HepG2 (cell line): Measurements from ENCODE around the gene MEIOC. TPM values are rescaled to one million over a fixed set of nuclear protein-coding genes. Genes with fewer than 3 reads are reported as not detected.
A peak's percentile ranks its signal among the peaks of the same experiment; 100 is the strongest.

Experiments used
- GABPB1 ChIP-seq: IDR thresholded peaks from 2 replicates; pipeline ENCODE4 v1.6.1; 2016; ENCODE audit warnings: mild to moderate bottlenecking, missing genetic modification reagents, moderate library complexity, missing compliant biosample characterization
- HMGA1 ChIP-seq: sonication (generic); formaldehyde crosslinking; conservative IDR thresholded peaks from 2 replicates; pipeline ENCODE4 v1.4.0; 2020; ENCODE audit warnings: missing genetic modification reagents
- NR2F2 ChIP-seq: IDR thresholded peaks from 2 replicates; pipeline ENCODE4 v1.6.1; 2012; ENCODE audit warnings: low read depth, inconsistent platforms, borderline replicate concordance
- NR3C1 ChIP-seq: sonication (generic); formaldehyde crosslinking; IDR thresholded peaks from 2 replicates; pipeline ENCODE4 v1.4.0; 2020; ENCODE audit warnings: missing genetic modification reagents
- ZFP1 ChIP-seq: IDR thresholded peaks from 2 replicates; pipeline ENCODE4 v1.6.1; 2016
- ZMYM3 ChIP-seq: sonication (generic); formaldehyde crosslinking; IDR thresholded peaks from 2 replicates; pipeline ENCODE4 v1.5.1; 2020; ENCODE audit warnings: mild to moderate bottlenecking, missing genetic modification reagents
- ZNF224 ChIP-seq: sonication (generic); formaldehyde crosslinking; IDR thresholded peaks from 2 replicates; pipeline ENCODE4 v1.5.0; 2020; ENCODE audit warnings: mild to moderate bottlenecking, missing genetic modification reagents
- ZNF274 ChIP-seq: sonication (generic); formaldehyde crosslinking; IDR thresholded peaks from 2 replicates; pipeline ENCODE4 v1.5.1; 2020; ENCODE audit warnings: mild to moderate bottlenecking, missing genetic modification reagents
- polyA plus RNA-seq, 8 experiments: library from polyadenylated mRNA; depleted of rRNA in 3 of 8; stranded (reverse) in 7 of 8; unstranded in 1 of 8; fragments of >200 nt; fragmentation: Illumina TruSeq in 4 of 8; extraction: Trizol in 4 of 8; gene quantifications; 2 replicates each; pipeline versions ENCODE4 v1.2.1 to v1.2.3, GENCODE V29; 2011 to 2016; ENCODE audit warnings: low read depth in 4 of 8, missing spikeins in 1 of 8, mixed read lengths in 1 of 8; ENCODE audit not compliant: insufficient read depth in 1 of 8
- total RNA-seq, 5 experiments: library from RNA; depleted of rRNA; stranded (reverse); fragments of >200 nt; fragmentation: Illumina TruSeq; extraction: Trizol; gene quantifications; 2 replicates each; pipeline ENCODE4 v1.2.3, GENCODE V29; 2016; ENCODE audit warnings: low read depth in 1 of 5
- TF ChIP-seq, protein P1 (sequence below): IDR thresholded peaks from 2 replicates; pipeline ENCODE4 v1.6.1; 2016; ENCODE audit warnings: low read depth
- TF ChIP-seq, protein P2 (sequence below), 2 experiments: sonication (generic) in 1 of 2; formaldehyde crosslinking in 1 of 2; IDR thresholded peaks; 2 replicates each; pipeline versions ENCODE4 v1.4.0 to v1.6.1; 2016 to 2020; ENCODE audit warnings: borderline replicate concordance in 1 of 2, low read depth in 1 of 2, mild to moderate bottlenecking in 1 of 2, missing genetic modification reagents in 1 of 2
- TF ChIP-seq, protein P3 (sequence below): IDR thresholded peaks from 2 replicates; pipeline ENCODE4 v1.6.1; 2016; ENCODE audit warnings: control low read depth
- TF ChIP-seq, protein P4 (sequence below): sonication (generic); formaldehyde crosslinking; IDR thresholded peaks from 2 replicates; pipeline ENCODE4; 2020; ENCODE audit warnings: missing genetic modification reagents, mild to moderate bottlenecking, borderline replicate concordance
- TF ChIP-seq, protein P5 (sequence below): sonication (generic); formaldehyde crosslinking; IDR thresholded peaks from 2 replicates; pipeline ENCODE4 v1.5.0; 2020; ENCODE audit warnings: missing genetic modification reagents
- TF ChIP-seq, protein P6 (sequence below): IDR thresholded peaks from 2 replicates; pipeline ENCODE4 v1.6.1; 2012; ENCODE audit warnings: low read length, improper control_type of control experiment

Gene MEIOC
- total and polyA plus RNA-seq, 2 of the 13 experiments (the other 11 are each of a cell fraction or from before 2014, with no cell fraction given), result 0.04 to 0.15 TPM

DNA sequence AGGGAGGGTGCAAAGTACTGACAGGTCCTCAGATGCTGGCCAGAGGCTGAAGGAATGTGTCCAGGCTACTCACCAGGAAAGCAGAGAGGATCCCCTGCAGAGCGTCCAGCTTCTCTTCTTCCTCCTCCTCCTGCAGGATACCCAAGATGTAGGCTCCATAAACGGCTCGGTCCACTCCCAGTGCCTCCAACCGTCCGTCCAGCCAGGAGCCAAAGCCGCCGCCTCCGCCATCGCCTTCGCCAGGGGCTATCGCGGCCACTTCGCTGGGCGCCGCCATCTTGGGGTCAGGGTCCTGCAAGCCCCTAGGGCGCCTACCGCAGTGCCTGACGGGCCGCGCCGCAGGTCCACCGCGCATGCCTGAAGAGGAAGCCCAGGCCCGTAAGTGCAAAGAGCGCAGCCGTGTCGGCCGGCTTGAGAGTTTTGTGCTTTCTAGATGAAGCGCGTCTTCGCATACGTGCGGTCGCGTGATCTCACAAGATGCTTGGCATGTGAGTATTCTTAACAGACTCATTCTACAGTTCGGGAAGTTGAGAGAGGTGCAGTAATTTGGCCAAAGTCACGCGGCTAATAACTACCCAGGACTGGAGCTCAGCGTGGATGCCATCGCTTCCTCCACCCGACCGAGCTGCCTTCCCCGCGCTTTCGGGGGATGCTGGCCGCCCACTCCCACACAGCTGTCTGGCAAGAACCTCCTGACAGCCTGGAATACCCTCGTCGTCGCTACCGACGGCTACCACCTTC lies 33.4 kb downstream of the MEIOC start, which contains the start of gene CCDC43 (continued):
- TF ChIP-seq, protein P1, sequence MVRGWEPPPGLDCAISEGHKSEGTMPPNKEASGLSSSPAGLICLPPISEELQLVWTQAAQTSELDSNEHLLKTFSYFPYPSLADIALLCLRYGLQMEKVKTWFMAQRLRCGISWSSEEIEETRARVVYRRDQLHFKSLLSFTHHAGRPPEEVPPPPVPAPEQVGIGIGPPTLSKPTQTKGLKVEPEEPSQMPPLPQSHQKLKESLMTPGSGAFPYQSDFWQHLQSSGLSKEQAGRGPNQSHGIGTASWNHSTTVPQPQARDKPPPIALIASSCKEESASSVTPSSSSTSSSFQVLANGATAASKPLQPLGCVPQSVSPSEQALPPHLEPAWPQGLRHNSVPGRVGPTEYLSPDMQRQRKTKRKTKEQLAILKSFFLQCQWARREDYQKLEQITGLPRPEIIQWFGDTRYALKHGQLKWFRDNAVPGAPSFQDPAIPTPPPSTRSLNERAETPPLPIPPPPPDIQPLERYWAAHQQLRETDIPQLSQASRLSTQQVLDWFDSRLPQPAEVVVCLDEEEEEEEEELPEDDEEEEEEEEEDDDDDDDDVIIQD, result no peak
- TF ChIP-seq GABPB1 (CRISPR knock-in tag) (peak; percentile 90), HMGA1 (CRISPR knock-in tag) (no peak), ZFP1 (CRISPR knock-in tag) (no peak), NR2F2 (no peak), ZNF224 (CRISPR knock-in tag) (peak; percentile 20; the same call in 1 of the 2 replicates), ZNF274 (CRISPR knock-in tag) (peak; percentile 95), NR3C1 (CRISPR knock-in tag) (no peak), ZMYM3 (CRISPR knock-in tag) (peak; percentile 32; the same call in 1 of the 2 replicates)
- TF ChIP-seq, protein P2, sequence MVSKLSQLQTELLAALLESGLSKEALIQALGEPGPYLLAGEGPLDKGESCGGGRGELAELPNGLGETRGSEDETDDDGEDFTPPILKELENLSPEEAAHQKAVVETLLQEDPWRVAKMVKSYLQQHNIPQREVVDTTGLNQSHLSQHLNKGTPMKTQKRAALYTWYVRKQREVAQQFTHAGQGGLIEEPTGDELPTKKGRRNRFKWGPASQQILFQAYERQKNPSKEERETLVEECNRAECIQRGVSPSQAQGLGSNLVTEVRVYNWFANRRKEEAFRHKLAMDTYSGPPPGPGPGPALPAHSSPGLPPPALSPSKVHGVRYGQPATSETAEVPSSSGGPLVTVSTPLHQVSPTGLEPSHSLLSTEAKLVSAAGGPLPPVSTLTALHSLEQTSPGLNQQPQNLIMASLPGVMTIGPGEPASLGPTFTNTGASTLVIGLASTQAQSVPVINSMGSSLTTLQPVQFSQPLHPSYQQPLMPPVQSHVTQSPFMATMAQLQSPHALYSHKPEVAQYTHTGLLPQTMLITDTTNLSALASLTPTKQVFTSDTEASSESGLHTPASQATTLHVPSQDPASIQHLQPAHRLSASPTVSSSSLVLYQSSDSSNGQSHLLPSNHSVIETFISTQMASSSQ (IDR thresholded peaks at IDR 0.05; ENCODE audit: low read depth), result no peak
- TF ChIP-seq, protein P2 (CRISPR knock-in tag; IDR thresholded peaks at IDR 0.05; ENCODE audit: borderline replicate concordance), result no peak
- TF ChIP-seq, protein P3, sequence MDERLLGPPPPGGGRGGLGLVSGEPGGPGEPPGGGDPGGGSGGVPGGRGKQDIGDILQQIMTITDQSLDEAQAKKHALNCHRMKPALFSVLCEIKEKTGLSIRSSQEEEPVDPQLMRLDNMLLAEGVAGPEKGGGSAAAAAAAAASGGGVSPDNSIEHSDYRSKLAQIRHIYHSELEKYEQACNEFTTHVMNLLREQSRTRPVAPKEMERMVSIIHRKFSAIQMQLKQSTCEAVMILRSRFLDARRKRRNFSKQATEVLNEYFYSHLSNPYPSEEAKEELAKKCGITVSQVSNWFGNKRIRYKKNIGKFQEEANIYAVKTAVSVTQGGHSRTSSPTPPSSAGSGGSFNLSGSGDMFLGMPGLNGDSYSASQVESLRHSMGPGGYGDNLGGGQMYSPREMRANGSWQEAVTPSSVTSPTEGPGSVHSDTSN (CRISPR knock-in tag), result no peak
- TF ChIP-seq, protein P4, sequence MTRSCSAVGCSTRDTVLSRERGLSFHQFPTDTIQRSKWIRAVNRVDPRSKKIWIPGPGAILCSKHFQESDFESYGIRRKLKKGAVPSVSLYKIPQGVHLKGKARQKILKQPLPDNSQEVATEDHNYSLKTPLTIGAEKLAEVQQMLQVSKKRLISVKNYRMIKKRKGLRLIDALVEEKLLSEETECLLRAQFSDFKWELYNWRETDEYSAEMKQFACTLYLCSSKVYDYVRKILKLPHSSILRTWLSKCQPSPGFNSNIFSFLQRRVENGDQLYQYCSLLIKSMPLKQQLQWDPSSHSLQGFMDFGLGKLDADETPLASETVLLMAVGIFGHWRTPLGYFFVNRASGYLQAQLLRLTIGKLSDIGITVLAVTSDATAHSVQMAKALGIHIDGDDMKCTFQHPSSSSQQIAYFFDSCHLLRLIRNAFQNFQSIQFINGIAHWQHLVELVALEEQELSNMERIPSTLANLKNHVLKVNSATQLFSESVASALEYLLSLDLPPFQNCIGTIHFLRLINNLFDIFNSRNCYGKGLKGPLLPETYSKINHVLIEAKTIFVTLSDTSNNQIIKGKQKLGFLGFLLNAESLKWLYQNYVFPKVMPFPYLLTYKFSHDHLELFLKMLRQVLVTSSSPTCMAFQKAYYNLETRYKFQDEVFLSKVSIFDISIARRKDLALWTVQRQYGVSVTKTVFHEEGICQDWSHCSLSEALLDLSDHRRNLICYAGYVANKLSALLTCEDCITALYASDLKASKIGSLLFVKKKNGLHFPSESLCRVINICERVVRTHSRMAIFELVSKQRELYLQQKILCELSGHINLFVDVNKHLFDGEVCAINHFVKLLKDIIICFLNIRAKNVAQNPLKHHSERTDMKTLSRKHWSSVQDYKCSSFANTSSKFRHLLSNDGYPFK, result peak; percentile 97
- TF ChIP-seq, protein P5, sequence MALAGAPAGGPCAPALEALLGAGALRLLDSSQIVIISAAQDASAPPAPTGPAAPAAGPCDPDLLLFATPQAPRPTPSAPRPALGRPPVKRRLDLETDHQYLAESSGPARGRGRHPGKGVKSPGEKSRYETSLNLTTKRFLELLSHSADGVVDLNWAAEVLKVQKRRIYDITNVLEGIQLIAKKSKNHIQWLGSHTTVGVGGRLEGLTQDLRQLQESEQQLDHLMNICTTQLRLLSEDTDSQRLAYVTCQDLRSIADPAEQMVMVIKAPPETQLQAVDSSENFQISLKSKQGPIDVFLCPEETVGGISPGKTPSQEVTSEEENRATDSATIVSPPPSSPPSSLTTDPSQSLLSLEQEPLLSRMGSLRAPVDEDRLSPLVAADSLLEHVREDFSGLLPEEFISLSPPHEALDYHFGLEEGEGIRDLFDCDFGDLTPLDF (CRISPR knock-in tag), result peak; percentile 77
- TF ChIP-seq, protein P6, sequence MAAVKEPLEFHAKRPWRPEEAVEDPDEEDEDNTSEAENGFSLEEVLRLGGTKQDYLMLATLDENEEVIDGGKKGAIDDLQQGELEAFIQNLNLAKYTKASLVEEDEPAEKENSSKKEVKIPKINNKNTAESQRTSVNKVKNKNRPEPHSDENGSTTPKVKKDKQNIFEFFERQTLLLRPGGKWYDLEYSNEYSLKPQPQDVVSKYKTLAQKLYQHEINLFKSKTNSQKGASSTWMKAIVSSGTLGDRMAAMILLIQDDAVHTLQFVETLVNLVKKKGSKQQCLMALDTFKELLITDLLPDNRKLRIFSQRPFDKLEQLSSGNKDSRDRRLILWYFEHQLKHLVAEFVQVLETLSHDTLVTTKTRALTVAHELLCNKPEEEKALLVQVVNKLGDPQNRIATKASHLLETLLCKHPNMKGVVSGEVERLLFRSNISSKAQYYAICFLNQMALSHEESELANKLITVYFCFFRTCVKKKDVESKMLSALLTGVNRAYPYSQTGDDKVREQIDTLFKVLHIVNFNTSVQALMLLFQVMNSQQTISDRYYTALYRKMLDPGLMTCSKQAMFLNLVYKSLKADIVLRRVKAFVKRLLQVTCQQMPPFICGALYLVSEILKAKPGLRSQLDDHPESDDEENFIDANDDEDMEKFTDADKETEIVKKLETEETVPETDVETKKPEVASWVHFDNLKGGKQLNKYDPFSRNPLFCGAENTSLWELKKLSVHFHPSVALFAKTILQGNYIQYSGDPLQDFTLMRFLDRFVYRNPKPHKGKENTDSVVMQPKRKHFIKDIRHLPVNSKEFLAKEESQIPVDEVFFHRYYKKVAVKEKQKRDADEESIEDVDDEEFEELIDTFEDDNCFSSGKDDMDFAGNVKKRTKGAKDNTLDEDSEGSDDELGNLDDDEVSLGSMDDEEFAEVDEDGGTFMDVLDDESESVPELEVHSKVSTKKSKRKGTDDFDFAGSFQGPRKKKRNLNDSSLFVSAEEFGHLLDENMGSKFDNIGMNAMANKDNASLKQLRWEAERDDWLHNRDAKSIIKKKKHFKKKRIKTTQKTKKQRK, result no peak
